ENCODE results near the gene TMEM52B.
A peak's percentile ranks its signal among the peaks of the same experiment; 100 is the strongest.

- TF ChIP-seq, protein P1, sequence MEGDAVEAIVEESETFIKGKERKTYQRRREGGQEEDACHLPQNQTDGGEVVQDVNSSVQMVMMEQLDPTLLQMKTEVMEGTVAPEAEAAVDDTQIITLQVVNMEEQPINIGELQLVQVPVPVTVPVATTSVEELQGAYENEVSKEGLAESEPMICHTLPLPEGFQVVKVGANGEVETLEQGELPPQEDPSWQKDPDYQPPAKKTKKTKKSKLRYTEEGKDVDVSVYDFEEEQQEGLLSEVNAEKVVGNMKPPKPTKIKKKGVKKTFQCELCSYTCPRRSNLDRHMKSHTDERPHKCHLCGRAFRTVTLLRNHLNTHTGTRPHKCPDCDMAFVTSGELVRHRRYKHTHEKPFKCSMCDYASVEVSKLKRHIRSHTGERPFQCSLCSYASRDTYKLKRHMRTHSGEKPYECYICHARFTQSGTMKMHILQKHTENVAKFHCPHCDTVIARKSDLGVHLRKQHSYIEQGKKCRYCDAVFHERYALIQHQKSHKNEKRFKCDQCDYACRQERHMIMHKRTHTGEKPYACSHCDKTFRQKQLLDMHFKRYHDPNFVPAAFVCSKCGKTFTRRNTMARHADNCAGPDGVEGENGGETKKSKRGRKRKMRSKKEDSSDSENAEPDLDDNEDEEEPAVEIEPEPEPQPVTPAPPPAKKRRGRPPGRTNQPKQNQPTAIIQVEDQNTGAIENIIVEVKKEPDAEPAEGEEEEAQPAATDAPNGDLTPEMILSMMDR (IDR thresholded peaks at IDR 0.05): no peak
- TF ChIP-seq POLR2A (IDR thresholded peaks at IDR 0.05) (peak in 2 of 4 donors; percentile 23 to 63), POLR2AphosphoS5 (IDR thresholded peaks at IDR 0.05) (peak in 1 of 2 donors; percentile 34)
Observed at GRCh38 chr12:10130042-10130441, 48.8 kb upstream of the TMEM52B start, which contains the start of gene CLEC7A.

Data from upper lobe of left lung (tissue), 4 donors.